Measurements from ENCODE around the gene CA12.

- TF ChIP-seq EZH2 (IDR thresholded peaks at IDR 0.05; ENCODE audit: borderline replicate concordance, insufficient read depth, low read depth, low read length, poor library complexity, severe bottlenecking) (no peak), CTCF (IDR thresholded peaks at IDR 0.05) (no peak)
Observed at GRCh38 chr15:63301088-63301487, 80.6 kb downstream of the CA12 start.
